GM06990 (cell line): Measurements from ENCODE around the gene SLC43A3.

Experiments used
- DNase-seq: peaks from one replicate; pipeline ENCODE4 v3.0.0-alpha.2; 2011; ENCODE audit not compliant: insufficient read length; ENCODE audit errors: extremely low read depth
- H3K27me3 ChIP-seq: replicated peaks from 2 replicates; pipeline ENCODE4 v1.6.0; 2011; ENCODE audit warnings: low read length; ENCODE audit not compliant: control insufficient read depth, insufficient read depth
- H3K36me3 ChIP-seq: 2 replicates; pipeline ENCODE4 v1.5.1; 2011; ENCODE audit warnings: low read length; ENCODE audit not compliant: control insufficient read depth, insufficient read depth
- H3K4me3 ChIP-seq: replicated peaks from 2 replicates; pipeline ENCODE4 v1.5.1; 2011; ENCODE audit warnings: low read depth, mild to moderate bottlenecking, control low read depth, low read length
- TF ChIP-seq, protein P1 (sequence below): IDR thresholded peaks from 2 replicates; pipeline ENCODE4 v1.5.1; 2011; ENCODE audit warnings: low read length, control low read depth, mild to moderate bottlenecking, inconsistent platforms; ENCODE audit not compliant: insufficient read depth, poor library complexity, severe bottlenecking

The SLC43A3 gene

DNA sequence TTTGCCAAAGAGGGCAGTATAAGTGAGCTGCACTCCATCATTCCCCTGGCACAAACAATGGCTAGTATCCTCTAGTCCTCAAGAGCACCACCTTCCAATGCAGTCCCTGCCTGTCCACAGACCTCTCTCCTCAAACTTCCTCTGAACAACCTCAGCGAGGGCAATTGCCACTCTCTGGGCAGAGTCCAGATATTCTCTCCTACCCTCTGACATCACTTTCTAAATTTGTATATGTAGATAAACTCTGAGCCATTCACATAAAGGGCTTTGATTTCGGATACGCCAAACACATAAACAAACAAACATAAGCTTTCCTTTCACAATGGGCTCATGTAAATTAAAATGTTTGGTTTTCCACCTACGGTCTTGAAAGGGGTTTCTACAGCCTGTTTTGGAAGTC is 3.0 kb upstream of the SLC43A3 start:
- no peak for DNase-seq
- Histone ChIP-seq H3K36me3 (peaks cover 3% of the 10 kb centered on the region; the same call in 1 of the 2 replicates), H3K4me3 (no peak overlapping the region), H3K27me3 (no peaks in the 10 kb centered on the region)
- TF ChIP-seq, protein P1, sequence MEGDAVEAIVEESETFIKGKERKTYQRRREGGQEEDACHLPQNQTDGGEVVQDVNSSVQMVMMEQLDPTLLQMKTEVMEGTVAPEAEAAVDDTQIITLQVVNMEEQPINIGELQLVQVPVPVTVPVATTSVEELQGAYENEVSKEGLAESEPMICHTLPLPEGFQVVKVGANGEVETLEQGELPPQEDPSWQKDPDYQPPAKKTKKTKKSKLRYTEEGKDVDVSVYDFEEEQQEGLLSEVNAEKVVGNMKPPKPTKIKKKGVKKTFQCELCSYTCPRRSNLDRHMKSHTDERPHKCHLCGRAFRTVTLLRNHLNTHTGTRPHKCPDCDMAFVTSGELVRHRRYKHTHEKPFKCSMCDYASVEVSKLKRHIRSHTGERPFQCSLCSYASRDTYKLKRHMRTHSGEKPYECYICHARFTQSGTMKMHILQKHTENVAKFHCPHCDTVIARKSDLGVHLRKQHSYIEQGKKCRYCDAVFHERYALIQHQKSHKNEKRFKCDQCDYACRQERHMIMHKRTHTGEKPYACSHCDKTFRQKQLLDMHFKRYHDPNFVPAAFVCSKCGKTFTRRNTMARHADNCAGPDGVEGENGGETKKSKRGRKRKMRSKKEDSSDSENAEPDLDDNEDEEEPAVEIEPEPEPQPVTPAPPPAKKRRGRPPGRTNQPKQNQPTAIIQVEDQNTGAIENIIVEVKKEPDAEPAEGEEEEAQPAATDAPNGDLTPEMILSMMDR: no peak

DNA sequence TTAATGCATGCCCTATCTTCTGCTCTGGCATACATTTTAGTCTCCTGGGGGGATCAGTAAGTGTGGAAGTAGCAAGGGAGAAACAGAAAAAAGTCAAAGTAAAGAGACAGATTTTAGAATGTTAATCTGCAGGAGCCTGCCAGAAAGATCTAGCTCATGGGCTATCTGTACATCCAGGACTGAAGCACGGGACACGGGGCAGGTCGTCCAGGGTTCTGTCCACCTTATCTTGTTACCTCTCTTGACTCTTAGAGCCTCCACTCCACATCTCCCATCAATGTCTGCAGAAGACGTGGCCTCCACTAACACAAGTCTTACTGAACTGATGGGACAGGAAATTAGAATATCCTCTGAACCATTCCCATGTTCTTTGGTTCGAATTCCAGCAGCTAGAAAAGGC is 1.7 kb upstream of the SLC43A3 start:
- TF ChIP-seq, protein P1: no peak

GRCh38 chr11:57427727-57428082 is 784 bp upstream of the SLC43A3 start:
- no peak overlapping the region for H3K4me3 ChIP-seq
- peaks cover 10% of the 10 kb centered on the region for H3K36me3 ChIP-seq
- TF ChIP-seq, protein P1: no peak
- H3K27me3 ChIP-seq: no peaks in the 10 kb centered on the region
- DNase-seq: no peak

More for the DNA sequence above, 1.7 kb upstream of the SLC43A3 start:
- DNase-seq: no peak
- Histone ChIP-seq H3K4me3 (no peak overlapping the region), H3K27me3 (no peaks in the 10 kb centered on the region), H3K36me3 (peaks cover 7% of the 10 kb centered on the region)

- DNase-seq: no peak
- Histone ChIP-seq H3K36me3 (peaks cover 11% of the 10 kb centered on the region), H3K27me3 (no peaks in the 10 kb centered on the region), H3K4me3 (peak overlapping the region; percentile 86)
- TF ChIP-seq, protein P1: no peak
These were observed 437 bp downstream of the SLC43A3 start for GRCh38 chr11:57426439-57426928.

- Histone ChIP-seq H3K27me3 (no peaks in the 10 kb centered on the region), H3K36me3 (peaks cover 18% of the 10 kb centered on the region), H3K4me3 (peak overlapping the region; percentile 86)
- DNase-seq: peak; percentile 33
- TF ChIP-seq, protein P1: no peak
These were observed 1.1 kb downstream of the SLC43A3 start for GRCh38 chr11:57425565-57426438.
